HUDEP-2 (cell line): ENCODE measurements around the gene STYXL2.

Experiments
- DNase-seq, 76 experiments: peaks; one replicate each; lab custom pipeline; 2025; ENCODE audit not compliant: unreplicated experiment in 76 of 76; lab: John Stamatoyannopoulos, UW

Gene STYXL2

DNA sequence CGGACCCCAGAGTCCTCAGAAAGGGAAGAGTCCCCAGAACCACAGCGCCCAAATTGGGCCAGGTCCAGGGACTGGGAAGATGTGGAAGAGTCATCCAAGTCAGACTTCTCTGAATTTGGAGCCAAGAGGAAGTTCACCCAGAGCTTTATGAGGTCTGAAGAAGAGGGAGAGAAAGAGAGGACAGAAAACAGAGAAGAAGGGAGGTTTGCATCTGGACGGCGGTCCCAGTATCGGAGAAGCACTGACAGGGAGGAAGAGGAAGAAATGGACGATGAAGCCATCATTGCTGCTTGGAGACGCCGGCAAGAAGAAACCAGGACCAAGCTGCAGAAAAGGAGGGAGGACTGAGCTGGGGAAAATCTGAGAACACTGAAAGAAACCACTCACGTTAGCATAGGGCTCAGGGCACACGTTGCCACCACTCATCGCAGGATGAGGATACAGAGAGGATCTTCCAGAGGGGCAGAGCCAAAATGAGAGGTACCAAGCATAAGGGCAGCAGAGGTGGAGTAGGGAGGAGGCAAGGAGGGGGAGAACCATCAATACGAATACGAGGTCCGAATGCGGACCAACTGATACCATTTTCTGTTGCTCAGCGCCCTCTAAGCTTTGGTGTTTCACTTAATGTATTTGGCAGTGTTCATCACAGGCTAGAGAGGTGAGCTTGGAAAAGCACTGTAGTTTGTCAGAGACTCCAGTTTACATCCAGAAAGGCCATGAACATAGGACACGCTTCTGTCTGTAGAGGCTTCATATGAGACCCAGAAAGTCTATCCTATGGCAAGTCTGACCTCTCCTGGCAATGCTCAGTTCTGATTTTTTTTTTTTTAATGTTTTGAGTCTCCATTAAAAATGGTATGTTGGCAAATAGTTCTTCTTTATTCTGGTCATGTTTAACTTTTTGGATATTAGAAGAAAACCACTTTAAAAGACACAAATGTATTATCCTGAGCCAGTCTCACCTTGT, 34.7 kb downstream of the STYXL2 start:
- DNase-seq = no peak

DNA sequence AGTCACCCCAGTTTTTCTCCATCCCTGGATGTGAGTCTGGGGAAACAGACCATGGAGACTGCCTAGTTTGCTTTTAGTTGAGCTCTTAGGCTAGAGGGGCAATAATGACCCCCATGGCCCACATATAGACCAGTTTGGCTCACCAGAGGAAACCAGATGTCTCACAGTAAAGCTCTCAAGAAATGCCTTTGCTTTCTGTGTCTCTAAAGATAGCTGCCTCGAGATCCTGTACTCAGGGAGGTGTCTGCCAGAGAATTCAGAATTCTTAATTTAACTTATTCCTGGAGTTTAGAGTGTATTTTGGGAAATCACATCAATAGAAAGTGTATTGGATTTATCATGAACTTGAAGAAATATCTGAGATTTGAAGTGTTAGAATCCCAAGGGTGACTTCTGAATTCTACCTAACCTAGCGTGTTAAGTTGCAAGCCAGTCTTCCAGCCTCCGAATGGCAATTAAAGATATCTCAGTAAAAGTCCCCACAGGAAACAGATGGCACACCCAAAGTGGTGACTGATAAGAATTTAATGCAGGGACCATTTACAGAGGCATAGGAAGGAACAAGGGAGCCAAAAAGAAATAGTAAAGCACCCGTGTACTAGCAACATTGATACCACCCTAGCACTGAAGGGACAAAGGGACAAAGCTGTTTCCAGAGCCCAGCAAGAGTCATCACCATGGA, 37.1 kb downstream of the STYXL2 start:
- peak in 25 of 76 experiments; percentile 2 to 55 (median 16) for DNase-seq

DNA sequence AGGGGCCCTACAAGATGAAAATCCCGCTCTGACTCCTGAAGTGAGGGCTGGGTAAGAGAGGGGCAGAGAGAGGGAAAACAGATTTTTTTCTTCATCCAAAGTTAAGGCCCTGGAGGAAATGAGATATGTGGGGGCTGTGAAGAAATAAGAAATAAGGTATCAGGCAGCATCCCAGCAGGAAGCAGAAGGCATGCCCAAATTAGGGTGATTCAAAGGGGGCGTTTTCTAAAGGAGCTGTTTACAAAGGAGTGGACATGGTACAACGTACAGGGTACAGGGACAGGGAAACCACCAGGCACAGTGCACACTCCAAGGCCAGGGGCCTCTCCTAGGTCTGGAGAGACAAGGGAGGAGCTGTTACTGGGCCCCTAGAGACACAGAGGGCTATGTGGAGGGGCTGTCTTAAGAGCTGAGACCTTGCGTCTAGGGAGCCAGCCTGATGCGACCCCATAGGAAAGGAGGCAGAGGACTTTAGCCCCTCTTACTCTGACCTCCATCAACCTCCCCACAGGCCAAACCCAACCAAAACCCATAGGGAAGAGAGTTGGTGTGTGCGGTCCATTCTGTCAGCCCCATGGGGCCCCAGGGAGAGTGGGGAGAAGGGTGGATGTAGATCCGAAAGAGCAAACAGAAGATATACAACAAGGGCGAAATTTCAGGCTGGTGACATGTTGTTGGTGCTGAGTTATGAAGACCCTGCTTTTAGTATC, 38.6 kb downstream of the STYXL2 start:
- DNase-seq = no peak

DNA sequence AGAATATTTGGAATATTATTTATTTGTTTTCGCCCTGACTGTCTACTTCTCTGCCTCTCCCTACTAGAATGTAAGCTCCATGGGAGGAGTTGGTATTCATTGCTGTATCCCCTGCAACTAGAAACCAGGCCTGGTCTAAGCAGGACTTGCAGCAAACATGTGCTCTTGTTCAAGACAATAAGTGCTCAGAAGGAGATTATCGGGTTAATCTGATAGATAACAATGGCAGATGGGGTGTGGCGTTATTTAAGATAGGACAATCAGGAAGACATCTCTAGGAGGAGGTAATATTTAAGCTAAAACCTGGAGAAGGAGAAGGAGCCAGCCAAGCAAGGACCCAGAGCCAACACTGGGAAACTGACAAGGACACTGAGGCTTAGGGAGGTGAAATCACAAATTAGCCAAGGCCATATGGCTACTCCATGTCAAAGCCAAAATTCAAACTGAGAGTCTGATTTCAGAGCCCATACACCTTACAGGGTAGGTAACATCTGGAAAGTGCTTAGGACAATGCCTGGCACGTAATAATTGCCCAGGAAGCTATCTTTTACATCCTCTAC, 41.5 kb downstream of the STYXL2 start:
- DNase-seq = no peak

DNA sequence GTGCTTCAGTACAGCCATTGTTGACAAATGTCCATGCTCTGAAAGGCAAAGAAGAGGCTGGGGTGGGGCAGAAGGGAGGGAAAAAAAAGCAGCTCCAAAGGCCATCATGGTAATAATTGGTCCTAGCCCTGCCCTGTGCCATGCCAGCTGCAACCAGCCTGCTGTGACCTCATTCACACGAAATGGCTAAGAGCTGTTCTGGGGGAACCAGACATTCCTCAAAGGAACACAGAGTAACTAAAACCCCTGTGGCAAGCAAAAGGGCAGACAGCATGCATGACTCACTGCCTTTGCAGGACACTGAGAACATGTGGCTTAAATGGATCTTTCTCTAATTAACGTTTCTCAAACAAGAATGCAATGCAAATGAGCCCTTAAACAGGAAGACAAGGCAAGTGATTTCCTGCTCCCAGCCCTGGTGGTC, 42.3 kb downstream of the STYXL2 start:
- no peak for DNase-seq

DNA sequence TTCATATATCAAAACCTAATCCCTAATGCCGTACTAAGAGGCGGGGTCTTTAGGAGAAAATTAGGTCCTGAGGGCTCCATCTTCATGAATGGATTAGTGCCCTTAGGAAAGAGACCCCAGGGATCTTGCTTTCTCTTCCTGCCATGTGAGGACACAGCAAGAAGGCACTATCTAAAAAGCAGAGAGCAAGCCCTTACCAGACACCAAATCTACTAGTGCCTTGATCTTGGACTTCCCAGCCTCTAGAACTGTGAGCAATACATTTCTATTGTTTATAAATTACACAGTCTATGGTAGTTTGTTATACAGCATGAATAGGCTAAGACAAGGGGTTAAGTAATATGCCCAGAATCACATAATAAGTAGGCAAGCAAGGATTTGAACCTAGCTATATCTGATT, 42.9 kb downstream of the STYXL2 start:
- DNase-seq = no peak

DNA sequence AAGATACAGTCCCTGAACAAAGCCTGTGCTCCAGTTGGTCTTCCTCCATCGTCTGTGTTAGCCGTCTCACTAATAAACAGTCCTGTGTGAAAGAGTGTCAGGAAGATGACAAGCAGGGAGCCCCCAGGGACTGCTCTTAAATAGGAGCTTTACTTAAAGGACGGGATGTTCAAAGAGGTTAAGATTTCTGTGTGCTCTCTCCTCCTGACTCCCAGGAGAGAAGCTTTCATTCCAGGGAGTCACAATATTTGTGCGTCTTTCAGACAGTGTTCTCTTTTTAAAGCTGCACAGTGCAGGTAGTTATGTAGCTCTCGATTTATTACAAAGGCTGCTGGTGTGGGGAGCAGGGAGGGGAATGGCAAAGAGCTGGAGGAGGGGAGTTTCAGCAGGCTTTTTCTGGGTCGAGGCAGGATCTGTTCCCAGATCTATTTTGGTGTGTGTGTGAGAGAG, 43.5 kb downstream of the STYXL2 start:
- no peak for DNase-seq

DNA sequence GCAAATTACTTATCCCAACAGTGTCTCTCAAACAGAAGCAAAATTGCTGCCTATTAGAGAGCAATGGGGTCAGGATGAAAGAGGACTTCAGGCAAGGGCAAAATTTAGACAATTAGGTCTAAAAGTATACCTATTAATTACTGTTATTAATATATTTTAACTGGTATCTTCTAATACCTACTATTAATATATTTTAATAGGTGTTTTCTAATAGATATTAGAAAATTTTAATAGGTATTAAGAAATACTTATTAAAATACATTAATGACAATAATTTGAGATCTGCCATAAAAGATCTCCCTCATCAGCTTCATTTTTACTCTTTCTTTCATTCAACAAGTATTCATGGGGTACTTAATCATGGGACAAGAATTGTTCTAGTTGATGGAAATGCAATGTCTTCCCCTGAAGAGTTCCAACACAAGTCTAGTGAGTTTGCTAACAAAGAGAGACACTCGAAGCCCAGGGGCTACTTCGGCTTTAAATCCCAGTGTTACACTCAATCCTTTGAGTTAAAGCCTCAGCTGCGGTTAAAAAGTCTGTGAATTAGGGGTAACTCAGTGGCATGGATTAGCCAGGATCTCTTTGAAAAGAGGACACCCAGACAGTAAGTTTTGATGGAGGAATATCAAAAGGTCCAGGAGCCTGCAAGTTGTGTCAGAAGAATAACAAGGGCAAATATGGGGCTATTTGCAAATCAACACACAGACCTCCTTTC, 44.1 kb downstream of the STYXL2 start:
- DNase-seq = no peak

DNA sequence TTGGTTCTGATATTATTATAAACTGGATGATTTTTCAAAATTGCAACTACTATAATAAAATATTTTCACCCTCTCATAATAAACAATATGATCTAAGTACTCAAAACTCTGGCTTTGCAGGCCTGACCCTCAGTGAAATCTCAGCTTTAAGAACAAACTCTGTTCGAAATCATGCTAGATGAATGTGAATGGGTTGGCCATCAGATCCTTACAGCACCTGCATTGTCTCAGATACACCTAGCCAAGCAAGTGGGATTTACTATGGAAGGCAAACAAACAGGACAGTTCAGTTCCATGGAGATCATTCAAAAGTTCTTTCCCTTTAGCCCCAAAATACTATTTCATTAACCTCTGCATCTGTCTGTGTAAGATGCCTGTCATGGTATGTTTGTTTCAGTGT, 44.8 kb downstream of the STYXL2 start:
- no peak for DNase-seq

DNA sequence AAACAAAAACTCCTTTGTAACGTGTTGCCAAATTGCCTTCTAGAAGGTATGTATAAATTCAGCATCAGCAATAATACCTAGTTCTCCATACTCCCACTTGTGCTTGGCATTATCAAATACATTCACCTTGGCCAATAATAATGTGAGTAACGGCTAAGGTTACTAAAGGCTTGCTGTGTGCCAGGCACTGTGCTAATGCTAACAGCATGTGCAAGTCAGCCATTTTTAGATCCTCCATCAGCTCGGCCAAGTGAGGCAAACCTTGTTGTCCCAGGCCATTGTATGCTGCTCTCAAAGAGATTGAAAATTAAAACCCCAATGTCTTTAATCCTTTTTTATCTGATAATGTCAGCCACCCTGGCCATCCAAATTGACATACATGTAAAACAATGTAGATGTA, 48.1 kb downstream of the STYXL2 start:
- no peak for DNase-seq
